Nephron (organoid): ENCODE data around the gene PTPRD.
A peak's percentile ranks its signal among the peaks of the same experiment; 100 is the strongest.

Source experiments
- H3K27ac Mint-ChIP-seq, 3 experiments: 2 replicates each; pipeline ENCODE4 v1.8.0; 2020; ENCODE audit warnings: mixed read lengths in 3 of 3, mild to moderate bottlenecking in 2 of 3, moderate library complexity in 1 of 3
- H3K27me3 Mint-ChIP-seq: 2 replicates; pipeline ENCODE4 v1.8.0; 2021; ENCODE audit warnings: low read depth, mild to moderate bottlenecking, moderate library complexity, mixed read lengths
- H3K36me3 Mint-ChIP-seq: 2 replicates; pipeline ENCODE4 v1.8.0; 2020; ENCODE audit warnings: low read depth, mixed read lengths
- H3K4me1 Mint-ChIP-seq: 2 replicates; pipeline ENCODE4 v1.8.0; 2020; ENCODE audit warnings: mixed read lengths
- H3K4me3 Mint-ChIP-seq, 3 experiments: 2 replicates each; pipeline ENCODE4 v1.8.0; 2020; ENCODE audit warnings: mild to moderate bottlenecking in 3 of 3, mixed read lengths in 3 of 3, moderate library complexity in 2 of 3
- H3K9me3 Mint-ChIP-seq: 2 replicates; pipeline ENCODE4 v1.8.0; 2020; ENCODE audit warnings: mixed read lengths
- TF ChIP-seq, protein P1 (sequence below), 3 experiments: fragments of 200-600 bp; sonication (generic); IDR thresholded peaks; one replicate each; pipeline ENCODE4 v1.5.0; 2021; ENCODE audit warnings: antibody characterized with exemption in 3 of 3; ENCODE audit not compliant: unreplicated experiment in 3 of 3

PTPRD gene

DNA sequence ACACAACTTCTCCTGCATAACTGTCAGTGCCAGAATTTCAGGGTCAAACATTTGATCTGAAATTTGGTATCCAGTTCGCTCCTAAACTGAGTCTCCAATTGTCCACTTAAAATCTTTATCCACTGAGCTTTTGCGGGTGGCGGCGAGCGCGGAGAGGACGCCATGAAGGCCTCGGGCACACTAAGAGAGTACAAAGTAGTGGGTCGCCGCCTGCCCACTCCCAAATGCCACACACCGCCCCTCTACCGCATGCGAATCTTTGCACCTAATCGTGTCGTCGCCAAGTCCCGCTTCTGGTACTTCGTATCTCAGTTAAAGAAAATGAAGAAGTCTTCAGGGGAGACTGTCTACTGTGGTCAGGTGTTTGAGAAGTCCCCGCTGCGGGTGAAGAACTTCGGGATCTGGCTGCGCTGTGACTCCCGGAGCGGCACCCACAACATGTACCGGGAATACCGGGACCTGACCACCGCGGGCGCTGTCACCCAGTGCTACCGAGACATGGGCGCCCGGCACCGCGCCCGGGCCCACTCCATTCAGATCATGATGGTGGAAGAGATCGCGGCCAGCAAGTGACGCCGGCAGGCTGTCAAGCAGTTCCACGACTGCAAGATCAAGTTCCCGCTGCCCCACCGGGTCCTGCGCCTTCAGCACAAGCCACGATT lies 1899.5 kb downstream of the PTPRD start:
- TF ChIP-seq, protein P1, sequence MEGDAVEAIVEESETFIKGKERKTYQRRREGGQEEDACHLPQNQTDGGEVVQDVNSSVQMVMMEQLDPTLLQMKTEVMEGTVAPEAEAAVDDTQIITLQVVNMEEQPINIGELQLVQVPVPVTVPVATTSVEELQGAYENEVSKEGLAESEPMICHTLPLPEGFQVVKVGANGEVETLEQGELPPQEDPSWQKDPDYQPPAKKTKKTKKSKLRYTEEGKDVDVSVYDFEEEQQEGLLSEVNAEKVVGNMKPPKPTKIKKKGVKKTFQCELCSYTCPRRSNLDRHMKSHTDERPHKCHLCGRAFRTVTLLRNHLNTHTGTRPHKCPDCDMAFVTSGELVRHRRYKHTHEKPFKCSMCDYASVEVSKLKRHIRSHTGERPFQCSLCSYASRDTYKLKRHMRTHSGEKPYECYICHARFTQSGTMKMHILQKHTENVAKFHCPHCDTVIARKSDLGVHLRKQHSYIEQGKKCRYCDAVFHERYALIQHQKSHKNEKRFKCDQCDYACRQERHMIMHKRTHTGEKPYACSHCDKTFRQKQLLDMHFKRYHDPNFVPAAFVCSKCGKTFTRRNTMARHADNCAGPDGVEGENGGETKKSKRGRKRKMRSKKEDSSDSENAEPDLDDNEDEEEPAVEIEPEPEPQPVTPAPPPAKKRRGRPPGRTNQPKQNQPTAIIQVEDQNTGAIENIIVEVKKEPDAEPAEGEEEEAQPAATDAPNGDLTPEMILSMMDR (IDR thresholded peaks at IDR 0.05; ENCODE audit: unreplicated experiment in 3 of 3): no peak
- Mint-ChIP-seq H3K27me3 (no peaks in the 10 kb centered on the region), H3K4me1 (peaks cover 15% of the 10 kb centered on the region), H3K36me3 (peaks cover 16% of the 10 kb centered on the region), H3K27ac (no peak overlapping the region), H3K9me3 (no peaks in the 10 kb centered on the region), H3K4me3 (no peak overlapping the region)

DNA sequence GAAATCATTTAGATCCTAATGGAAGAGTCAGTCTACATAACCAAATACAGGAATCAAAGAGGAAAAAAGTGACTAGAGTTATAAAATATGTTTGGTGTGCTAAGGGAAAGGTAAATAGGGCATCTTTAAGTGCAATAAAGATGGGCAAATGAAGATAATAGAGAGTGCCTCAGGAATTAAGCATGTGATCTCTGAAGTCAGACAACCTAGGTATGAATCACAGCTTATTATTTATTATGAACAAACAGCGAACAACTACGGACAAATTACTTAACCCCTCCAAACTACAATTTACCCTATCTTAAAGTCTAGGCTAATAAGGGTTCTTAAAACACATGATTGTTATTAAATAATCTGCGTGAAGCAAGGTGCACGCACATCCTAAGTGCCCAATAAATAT lies 1903.1 kb downstream of the PTPRD start:
- Mint-ChIP-seq H3K27ac (no peak overlapping the region), H3K4me3 (no peak overlapping the region), H3K27me3 (no peaks in the 10 kb centered on the region), H3K36me3 (peaks cover 13% of the 10 kb centered on the region), H3K4me1 (peaks cover 27% of the 10 kb centered on the region), H3K9me3 (no peaks in the 10 kb centered on the region)
- TF ChIP-seq, protein P1 (IDR thresholded peaks at IDR 0.05; ENCODE audit: unreplicated experiment in 3 of 3): no peak

- Mint-ChIP-seq H3K27ac (no peak overlapping the region), H3K4me1 (peaks cover 30% of the 10 kb centered on the region), H3K27me3 (no peaks in the 10 kb centered on the region), H3K4me3 (no peak overlapping the region), H3K9me3 (no peaks in the 10 kb centered on the region), H3K36me3 (peaks cover 14% of the 10 kb centered on the region)
- TF ChIP-seq, protein P1 (IDR thresholded peaks at IDR 0.05; ENCODE audit: unreplicated experiment in 3 of 3): no peak
Observed at GRCh38 chr9:8708728-8709127, 1904.1 kb downstream of the PTPRD start.

GRCh38 chr9:8706998-8707397 lies 1905.8 kb downstream of the PTPRD start:
- Mint-ChIP-seq H3K27ac (peak overlapping the region; percentile 50 to 53 (median 51)), H3K4me3 (no peak overlapping the region), H3K36me3 (peaks cover 7% of the 10 kb centered on the region), H3K9me3 (no peaks in the 10 kb centered on the region), H3K4me1 (peaks cover 45% of the 10 kb centered on the region), H3K27me3 (no peaks in the 10 kb centered on the region)
- TF ChIP-seq, protein P1 (IDR thresholded peaks at IDR 0.05; ENCODE audit: unreplicated experiment in 3 of 3): no peak

DNA sequence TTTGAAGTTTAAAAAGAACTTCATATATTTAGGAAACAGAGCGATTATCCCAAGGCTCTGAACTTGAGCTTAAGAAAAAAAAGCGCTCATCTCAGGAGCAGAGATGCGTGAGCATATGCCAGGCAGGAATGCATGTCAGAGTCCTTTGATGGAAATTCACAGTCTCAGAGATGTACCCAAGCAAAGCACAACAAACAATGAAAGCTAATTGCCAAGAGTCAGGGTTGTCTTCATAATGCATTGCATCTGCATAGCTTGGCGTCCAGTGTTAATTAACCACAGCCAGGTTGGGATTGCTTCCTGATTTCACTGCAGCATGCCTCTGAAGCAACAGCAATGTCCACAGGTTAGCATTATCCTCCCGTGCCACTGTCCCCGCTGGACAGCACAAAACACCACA lies 1906.3 kb downstream of the PTPRD start:
- no peak overlapping the region for H3K4me3 Mint-ChIP-seq
- H3K36me3 Mint-ChIP-seq: peaks cover 7% of the 10 kb centered on the region
- H3K27ac Mint-ChIP-seq: peak overlapping the region; percentile 50 to 53 (median 51)
- no peaks in the 10 kb centered on the region for H3K27me3 Mint-ChIP-seq
- no peaks in the 10 kb centered on the region for H3K9me3 Mint-ChIP-seq
- peaks cover 45% of the 10 kb centered on the region for H3K4me1 Mint-ChIP-seq
- TF ChIP-seq, protein P1 (IDR thresholded peaks at IDR 0.05; ENCODE audit: unreplicated experiment in 3 of 3): no peak

- no peaks in the 10 kb centered on the region for H3K9me3 Mint-ChIP-seq
- TF ChIP-seq, protein P1 (IDR thresholded peaks at IDR 0.05; ENCODE audit: unreplicated experiment in 3 of 3): no peak
- H3K27ac Mint-ChIP-seq: peak overlapping the region in 2 of 3 experiments; percentile 51 to 53
- H3K4me3 Mint-ChIP-seq: no peak overlapping the region
- H3K36me3 Mint-ChIP-seq: peaks cover 7% of the 10 kb centered on the region
- no peaks in the 10 kb centered on the region for H3K27me3 Mint-ChIP-seq
- peaks cover 46% of the 10 kb centered on the region for H3K4me1 Mint-ChIP-seq
Observed at GRCh38 chr9:8705861-8706260, 1906.9 kb downstream of the PTPRD start.
